K562 (cell line): Measurements from ENCODE around the gene CHCT1. TPM values are rescaled to one million over a fixed set of nuclear protein-coding genes. Genes with fewer than 3 reads are reported as not detected.

Experiments
- ATF7 ChIP-seq: fragments of 450-650 bp; IDR thresholded peaks from 2 replicates; pipeline ENCODE4 v1.7.1; 2014; ENCODE audit warnings: mild to moderate bottlenecking, moderate library complexity
- RFX7 ChIP-seq: fragments of 250-450 bp; sonication (Bioruptor Pico); IDR thresholded peaks from 2 replicates; pipeline ENCODE4 v1.5.1; 2021; ENCODE audit warnings: mild to moderate bottlenecking
- polyA plus RNA-seq, 8 experiments: library from polyadenylated mRNA; depleted of rRNA in 4 of 8; stranded (reverse) in 5 of 8; unstranded in 3 of 8; fragments of >200 nt; fragmentation: Nextera tagmentation in 2 of 8; fragmentation: Illumina TruSeq in 1 of 8; extraction: Ambion mirVana in 2 of 8; extraction: Trizol in 1 of 8; gene quantifications; 2 replicates each; pipeline versions ENCODE4 v1.2.1 to v1.2.3, GENCODE V29; 2011 to 2014; ENCODE audit warnings: inconsistent platforms in 1 of 8, missing spikeins in 1 of 8
- total RNA-seq, 7 experiments: library from RNA; depleted of rRNA in 6 of 7; stranded (reverse); fragments of >200 nt in 6 of 7; fragmentation: Illumina TruSeq in 2 of 7; extraction: Trizol in 2 of 7; gene quantifications; 2 replicates each; pipeline versions ENCODE4 v1.2.1 to v1.2.3, GENCODE V29; 2011 to 2021; ENCODE audit warnings: low replicate concordance in 1 of 7
- TF ChIP-seq, protein P1 (sequence below): fragments of 450-650 bp; IDR thresholded peaks from 2 replicates; pipeline ENCODE4 v1.6.1; 2016; ENCODE audit warnings: mild to moderate bottlenecking, moderate library complexity

Gene CHCT1
- total and polyA plus RNA-seq, 9 of the 15 experiments (the other 6 are each of a cell fraction or from before 2014, with no cell fraction given), result not detected

DNA sequence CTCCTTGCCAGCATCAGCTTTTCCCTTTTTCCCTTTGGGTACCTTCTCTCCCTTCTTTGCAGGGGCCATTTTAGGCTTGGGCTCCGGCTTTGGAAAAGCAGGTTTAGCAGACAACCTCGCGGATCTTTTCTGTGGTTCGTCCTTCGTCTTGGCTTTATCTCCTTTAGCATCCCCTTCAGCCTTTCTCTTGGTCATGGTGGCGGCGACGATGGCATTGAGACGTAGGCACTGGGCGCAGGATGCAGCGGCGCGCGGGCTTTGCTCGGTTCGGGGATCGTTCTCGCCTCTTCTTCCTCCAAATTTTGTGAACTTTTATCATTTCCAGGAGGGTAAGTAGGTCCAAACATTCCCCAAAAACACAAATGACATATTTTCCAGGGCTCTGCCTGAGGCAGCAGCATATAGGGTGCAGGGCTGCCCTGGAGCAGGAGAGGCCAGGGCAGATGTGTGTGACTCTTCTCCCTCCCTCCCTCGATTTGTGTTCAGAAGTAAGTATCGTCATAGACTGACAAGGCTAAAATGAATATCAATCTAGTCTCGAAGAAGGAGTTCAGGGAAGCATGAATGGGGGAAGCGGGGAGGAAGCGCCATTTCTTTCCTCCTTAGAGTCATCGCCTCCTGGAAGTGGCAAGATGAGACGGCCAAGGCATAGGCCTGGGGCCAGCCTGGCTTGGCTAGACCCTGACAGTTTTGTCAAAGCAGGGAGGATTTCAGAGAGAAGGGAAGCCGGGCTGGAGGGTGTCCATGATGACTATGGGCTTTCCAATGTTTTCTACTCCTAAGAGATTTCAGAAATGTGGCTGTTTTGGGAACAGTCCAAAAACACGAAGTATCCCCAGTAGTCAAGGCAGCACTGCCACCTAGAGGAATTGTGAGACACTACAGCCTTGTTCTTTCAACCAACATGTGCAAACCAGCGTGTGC lies 13.2 kb downstream of the CHCT1 start (continued):
- TF ChIP-seq, protein P1, sequence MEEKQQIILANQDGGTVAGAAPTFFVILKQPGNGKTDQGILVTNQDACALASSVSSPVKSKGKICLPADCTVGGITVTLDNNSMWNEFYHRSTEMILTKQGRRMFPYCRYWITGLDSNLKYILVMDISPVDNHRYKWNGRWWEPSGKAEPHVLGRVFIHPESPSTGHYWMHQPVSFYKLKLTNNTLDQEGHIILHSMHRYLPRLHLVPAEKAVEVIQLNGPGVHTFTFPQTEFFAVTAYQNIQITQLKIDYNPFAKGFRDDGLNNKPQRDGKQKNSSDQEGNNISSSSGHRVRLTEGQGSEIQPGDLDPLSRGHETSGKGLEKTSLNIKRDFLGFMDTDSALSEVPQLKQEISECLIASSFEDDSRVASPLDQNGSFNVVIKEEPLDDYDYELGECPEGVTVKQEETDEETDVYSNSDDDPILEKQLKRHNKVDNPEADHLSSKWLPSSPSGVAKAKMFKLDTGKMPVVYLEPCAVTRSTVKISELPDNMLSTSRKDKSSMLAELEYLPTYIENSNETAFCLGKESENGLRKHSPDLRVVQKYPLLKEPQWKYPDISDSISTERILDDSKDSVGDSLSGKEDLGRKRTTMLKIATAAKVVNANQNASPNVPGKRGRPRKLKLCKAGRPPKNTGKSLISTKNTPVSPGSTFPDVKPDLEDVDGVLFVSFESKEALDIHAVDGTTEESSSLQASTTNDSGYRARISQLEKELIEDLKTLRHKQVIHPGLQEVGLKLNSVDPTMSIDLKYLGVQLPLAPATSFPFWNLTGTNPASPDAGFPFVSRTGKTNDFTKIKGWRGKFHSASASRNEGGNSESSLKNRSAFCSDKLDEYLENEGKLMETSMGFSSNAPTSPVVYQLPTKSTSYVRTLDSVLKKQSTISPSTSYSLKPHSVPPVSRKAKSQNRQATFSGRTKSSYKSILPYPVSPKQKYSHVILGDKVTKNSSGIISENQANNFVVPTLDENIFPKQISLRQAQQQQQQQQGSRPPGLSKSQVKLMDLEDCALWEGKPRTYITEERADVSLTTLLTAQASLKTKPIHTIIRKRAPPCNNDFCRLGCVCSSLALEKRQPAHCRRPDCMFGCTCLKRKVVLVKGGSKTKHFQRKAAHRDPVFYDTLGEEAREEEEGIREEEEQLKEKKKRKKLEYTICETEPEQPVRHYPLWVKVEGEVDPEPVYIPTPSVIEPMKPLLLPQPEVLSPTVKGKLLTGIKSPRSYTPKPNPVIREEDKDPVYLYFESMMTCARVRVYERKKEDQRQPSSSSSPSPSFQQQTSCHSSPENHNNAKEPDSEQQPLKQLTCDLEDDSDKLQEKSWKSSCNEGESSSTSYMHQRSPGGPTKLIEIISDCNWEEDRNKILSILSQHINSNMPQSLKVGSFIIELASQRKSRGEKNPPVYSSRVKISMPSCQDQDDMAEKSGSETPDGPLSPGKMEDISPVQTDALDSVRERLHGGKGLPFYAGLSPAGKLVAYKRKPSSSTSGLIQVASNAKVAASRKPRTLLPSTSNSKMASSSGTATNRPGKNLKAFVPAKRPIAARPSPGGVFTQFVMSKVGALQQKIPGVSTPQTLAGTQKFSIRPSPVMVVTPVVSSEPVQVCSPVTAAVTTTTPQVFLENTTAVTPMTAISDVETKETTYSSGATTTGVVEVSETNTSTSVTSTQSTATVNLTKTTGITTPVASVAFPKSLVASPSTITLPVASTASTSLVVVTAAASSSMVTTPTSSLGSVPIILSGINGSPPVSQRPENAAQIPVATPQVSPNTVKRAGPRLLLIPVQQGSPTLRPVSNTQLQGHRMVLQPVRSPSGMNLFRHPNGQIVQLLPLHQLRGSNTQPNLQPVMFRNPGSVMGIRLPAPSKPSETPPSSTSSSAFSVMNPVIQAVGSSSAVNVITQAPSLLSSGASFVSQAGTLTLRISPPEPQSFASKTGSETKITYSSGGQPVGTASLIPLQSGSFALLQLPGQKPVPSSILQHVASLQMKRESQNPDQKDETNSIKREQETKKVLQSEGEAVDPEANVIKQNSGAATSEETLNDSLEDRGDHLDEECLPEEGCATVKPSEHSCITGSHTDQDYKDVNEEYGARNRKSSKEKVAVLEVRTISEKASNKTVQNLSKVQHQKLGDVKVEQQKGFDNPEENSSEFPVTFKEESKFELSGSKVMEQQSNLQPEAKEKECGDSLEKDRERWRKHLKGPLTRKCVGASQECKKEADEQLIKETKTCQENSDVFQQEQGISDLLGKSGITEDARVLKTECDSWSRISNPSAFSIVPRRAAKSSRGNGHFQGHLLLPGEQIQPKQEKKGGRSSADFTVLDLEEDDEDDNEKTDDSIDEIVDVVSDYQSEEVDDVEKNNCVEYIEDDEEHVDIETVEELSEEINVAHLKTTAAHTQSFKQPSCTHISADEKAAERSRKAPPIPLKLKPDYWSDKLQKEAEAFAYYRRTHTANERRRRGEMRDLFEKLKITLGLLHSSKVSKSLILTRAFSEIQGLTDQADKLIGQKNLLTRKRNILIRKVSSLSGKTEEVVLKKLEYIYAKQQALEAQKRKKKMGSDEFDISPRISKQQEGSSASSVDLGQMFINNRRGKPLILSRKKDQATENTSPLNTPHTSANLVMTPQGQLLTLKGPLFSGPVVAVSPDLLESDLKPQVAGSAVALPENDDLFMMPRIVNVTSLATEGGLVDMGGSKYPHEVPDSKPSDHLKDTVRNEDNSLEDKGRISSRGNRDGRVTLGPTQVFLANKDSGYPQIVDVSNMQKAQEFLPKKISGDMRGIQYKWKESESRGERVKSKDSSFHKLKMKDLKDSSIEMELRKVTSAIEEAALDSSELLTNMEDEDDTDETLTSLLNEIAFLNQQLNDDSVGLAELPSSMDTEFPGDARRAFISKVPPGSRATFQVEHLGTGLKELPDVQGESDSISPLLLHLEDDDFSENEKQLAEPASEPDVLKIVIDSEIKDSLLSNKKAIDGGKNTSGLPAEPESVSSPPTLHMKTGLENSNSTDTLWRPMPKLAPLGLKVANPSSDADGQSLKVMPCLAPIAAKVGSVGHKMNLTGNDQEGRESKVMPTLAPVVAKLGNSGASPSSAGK, result no peak
- peak; percentile 32; the same call in 1 of the 2 replicates for TF ChIP-seq ATF7
- TF ChIP-seq RFX7 (CRISPR knock-in tag), result no peak
